Gastrocnemius medialis (tissue), 4 donors: ENCODE measurements around the gene ACTC1.

Experiments used
- POLR2A ChIP-seq, 2 donors: fragments of 450-650 bp; IDR thresholded peaks; one replicate each; pipeline ENCODE4 v1.6.1; 2017; ENCODE audit warnings: antibody characterized with exemption in 2 of 2, mild to moderate bottlenecking in 2 of 2, moderate library complexity in 2 of 2
- TF ChIP-seq, protein P1 (sequence below), 5 experiments: fragments of 450-650 bp in 3 of 5; fragments of 200-600 bp in 2 of 5; sonication (generic) in 2 of 5; IDR thresholded peaks in 4 of 5; conservative IDR thresholded peaks in 1 of 5; 1 replicate in 4 of 5; 2 replicates in 1 of 5; pipeline ENCODE4 v1.5.1; 2016 to 2019; ENCODE audit warnings: antibody characterized with exemption in 5 of 5, mild to moderate bottlenecking in 3 of 5, moderate library complexity in 3 of 5

GRCh38 chr15:34791701-34792100 is 3.6 kb downstream of the ACTC1 start:
- TF ChIP-seq, protein P1, sequence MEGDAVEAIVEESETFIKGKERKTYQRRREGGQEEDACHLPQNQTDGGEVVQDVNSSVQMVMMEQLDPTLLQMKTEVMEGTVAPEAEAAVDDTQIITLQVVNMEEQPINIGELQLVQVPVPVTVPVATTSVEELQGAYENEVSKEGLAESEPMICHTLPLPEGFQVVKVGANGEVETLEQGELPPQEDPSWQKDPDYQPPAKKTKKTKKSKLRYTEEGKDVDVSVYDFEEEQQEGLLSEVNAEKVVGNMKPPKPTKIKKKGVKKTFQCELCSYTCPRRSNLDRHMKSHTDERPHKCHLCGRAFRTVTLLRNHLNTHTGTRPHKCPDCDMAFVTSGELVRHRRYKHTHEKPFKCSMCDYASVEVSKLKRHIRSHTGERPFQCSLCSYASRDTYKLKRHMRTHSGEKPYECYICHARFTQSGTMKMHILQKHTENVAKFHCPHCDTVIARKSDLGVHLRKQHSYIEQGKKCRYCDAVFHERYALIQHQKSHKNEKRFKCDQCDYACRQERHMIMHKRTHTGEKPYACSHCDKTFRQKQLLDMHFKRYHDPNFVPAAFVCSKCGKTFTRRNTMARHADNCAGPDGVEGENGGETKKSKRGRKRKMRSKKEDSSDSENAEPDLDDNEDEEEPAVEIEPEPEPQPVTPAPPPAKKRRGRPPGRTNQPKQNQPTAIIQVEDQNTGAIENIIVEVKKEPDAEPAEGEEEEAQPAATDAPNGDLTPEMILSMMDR (IDR thresholded peaks at IDR 0.05 in 4 of 5, conservative IDR thresholded peaks at IDR 0.05 in 1 of 5) = no peak
- no peak for TF ChIP-seq POLR2A (IDR thresholded peaks at IDR 0.05)
